HG03025 (cell line): Measurements from ENCODE around the gene MC2R.

Source experiments
- ATAC-seq: cut with Tn5 transposase; IDR thresholded peaks from one replicate; pipeline ENCODE4 v1.9.1; 2021; ENCODE audit warnings: mild to moderate bottlenecking, moderate library complexity; ENCODE audit not compliant: unreplicated experiment, low FRiP score

MC2R gene

GRCh38 chr18:13915391-13915790 lies at the start of gene MC2R:
Gene MC2R, minus strand, starts transcription at chr18:13915536. Its CDS starts 30,018 bp downstream, at chr18:13885518.
- no peak for ATAC-seq

GRCh38 chr18:13945811-13946210 lies 30.5 kb upstream of the MC2R start:
- ATAC-seq = no peak

- ATAC-seq = no peak
Observed at GRCh38 chr18:13943338-13943737, 28.0 kb upstream of the MC2R start.

- no peak for ATAC-seq
Observed at GRCh38 chr18:13940326-13940725, 25.0 kb upstream of the MC2R start.

- no peak for ATAC-seq
Observed at GRCh38 chr18:13934676-13935075, 19.3 kb upstream of the MC2R start.

GRCh38 chr18:13934058-13934457 lies 18.7 kb upstream of the MC2R start:
- no peak for ATAC-seq

GRCh38 chr18:13932285-13933025 lies 17.1 kb upstream of the MC2R start:
- no peak for ATAC-seq

GRCh38 chr18:13930964-13931363 lies 15.6 kb upstream of the MC2R start:
- no peak for ATAC-seq

- ATAC-seq = no peak
Observed at GRCh38 chr18:13923221-13923620, 7.9 kb upstream of the MC2R start.

GRCh38 chr18:13918898-13919297 lies 3.6 kb upstream of the MC2R start:
- ATAC-seq = no peak

- no peak for ATAC-seq
Observed at GRCh38 chr18:13917401-13917800, 2.1 kb upstream of the MC2R start.

- no peak for ATAC-seq
Observed at GRCh38 chr18:13916559-13916958, 1.2 kb upstream of the MC2R start.

GRCh38 chr18:13915995-13916431 lies 677 bp upstream of the MC2R start:
- ATAC-seq = no peak

GRCh38 chr18:13914756-13915155 lies 580 bp downstream of the MC2R start:
- ATAC-seq = no peak

- no peak for ATAC-seq
Observed at GRCh38 chr18:13914170-13914569, 1.2 kb downstream of the MC2R start.

GRCh38 chr18:13913205-13913604 lies 2.1 kb downstream of the MC2R start:
- no peak for ATAC-seq

GRCh38 chr18:13912601-13913000 lies 2.7 kb downstream of the MC2R start:
- no peak for ATAC-seq

GRCh38 chr18:13910986-13911385 lies 4.3 kb downstream of the MC2R start:
- ATAC-seq = no peak

GRCh38 chr18:13910501-13910900 lies 4.8 kb downstream of the MC2R start:
- ATAC-seq = no peak

- no peak for ATAC-seq
Observed at GRCh38 chr18:13909141-13909940, 6.0 kb downstream of the MC2R start.

GRCh38 chr18:13900633-13901032 lies 14.7 kb downstream of the MC2R start:
- no peak for ATAC-seq

- no peak for ATAC-seq
Observed at GRCh38 chr18:13895505-13896033, 19.8 kb downstream of the MC2R start.
